ENCODE results near the gene TOMM5.

DNA sequence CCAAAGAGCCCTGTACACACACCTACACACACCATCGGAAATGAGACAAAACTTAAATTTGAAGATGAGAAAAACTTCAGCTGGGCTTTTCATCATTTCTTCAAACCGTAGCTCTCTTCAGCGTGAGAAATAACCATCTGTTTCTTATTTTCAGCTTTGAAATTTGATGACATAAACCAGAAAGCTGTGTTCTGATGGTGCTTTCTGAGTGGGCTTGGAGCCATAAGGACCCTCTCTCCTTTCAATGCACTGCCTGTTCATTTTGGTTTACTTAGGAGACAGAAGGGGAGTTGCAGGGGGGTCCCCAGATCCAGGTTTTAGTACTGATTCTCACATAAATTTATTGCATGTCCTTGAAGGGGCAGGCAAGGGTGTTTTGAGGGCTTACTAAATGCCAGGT is 25.7 kb downstream of the TOMM5 start:
- TF ChIP-seq, protein P1, sequence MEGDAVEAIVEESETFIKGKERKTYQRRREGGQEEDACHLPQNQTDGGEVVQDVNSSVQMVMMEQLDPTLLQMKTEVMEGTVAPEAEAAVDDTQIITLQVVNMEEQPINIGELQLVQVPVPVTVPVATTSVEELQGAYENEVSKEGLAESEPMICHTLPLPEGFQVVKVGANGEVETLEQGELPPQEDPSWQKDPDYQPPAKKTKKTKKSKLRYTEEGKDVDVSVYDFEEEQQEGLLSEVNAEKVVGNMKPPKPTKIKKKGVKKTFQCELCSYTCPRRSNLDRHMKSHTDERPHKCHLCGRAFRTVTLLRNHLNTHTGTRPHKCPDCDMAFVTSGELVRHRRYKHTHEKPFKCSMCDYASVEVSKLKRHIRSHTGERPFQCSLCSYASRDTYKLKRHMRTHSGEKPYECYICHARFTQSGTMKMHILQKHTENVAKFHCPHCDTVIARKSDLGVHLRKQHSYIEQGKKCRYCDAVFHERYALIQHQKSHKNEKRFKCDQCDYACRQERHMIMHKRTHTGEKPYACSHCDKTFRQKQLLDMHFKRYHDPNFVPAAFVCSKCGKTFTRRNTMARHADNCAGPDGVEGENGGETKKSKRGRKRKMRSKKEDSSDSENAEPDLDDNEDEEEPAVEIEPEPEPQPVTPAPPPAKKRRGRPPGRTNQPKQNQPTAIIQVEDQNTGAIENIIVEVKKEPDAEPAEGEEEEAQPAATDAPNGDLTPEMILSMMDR (conservative IDR thresholded peaks at IDR 0.05; ENCODE audit: low read depth, low read length), result no peak
- TF ChIP-seq POLR2A (IDR thresholded peaks at IDR 0.05; ENCODE audit: low read depth, low read length) (no peak), MXI1 (IDR thresholded peaks at IDR 0.05; ENCODE audit: borderline replicate concordance, low read depth, low read length) (no peak), MAFK (IDR thresholded peaks at IDR 0.05; ENCODE audit: low read depth, low read length) (no peak), CHD1 (IDR thresholded peaks at IDR 0.05; ENCODE audit: low read depth, low read length) (no peak), RCOR1 (IDR thresholded peaks at IDR 0.05; ENCODE audit: insufficient replicate concordance, low read length) (no peak)
